HG03175 (cell line): ENCODE data around the gene PTPRM.

ENCODE experiments used
- ATAC-seq: cut with Tn5 transposase; IDR thresholded peaks from one replicate; pipeline ENCODE4 v1.9.1; 2021; ENCODE audit warnings: mild to moderate bottlenecking, moderate library complexity; ENCODE audit not compliant: unreplicated experiment

The PTPRM gene

GRCh38 chr18:7566567-7567473, at the start of gene PTPRM:
Gene PTPRM, plus strand, starts transcription at chr18:7567316. Its CDS starts 503 bp downstream, at chr18:7567819.
- ATAC-seq = peak; percentile 89

DNA sequence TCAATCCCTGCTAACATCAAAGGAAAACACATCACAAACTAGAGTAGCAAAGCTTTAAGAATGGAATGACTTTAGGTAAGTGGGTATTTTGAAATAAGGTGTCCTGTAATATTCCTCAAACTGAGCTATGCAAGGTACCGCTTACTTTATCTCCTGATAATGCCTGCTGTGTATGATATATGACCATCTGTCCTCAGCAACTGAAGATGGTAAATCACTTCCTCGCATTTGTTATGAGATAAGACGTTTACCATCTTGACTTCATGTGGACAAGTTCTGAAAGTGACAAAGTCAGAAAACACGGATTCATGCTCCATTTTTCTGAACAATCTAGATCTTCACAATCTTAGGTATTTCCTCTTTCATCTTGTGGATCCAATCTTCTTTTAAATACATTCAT, 49.3 kb upstream of the PTPRM start:
- no peak for ATAC-seq

- ATAC-seq = no peak
Observed at GRCh38 chr18:7520200-7520785, 46.8 kb upstream of the PTPRM start.

GRCh38 chr18:7521226-7521856, 45.8 kb upstream of the PTPRM start:
- ATAC-seq = no peak

- ATAC-seq = no peak
Observed at GRCh38 chr18:7523772-7524171, 43.3 kb upstream of the PTPRM start.

GRCh38 chr18:7524786-7525185, 42.3 kb upstream of the PTPRM start:
- ATAC-seq = no peak

GRCh38 chr18:7532942-7533341, 34.2 kb upstream of the PTPRM start:
- ATAC-seq = no peak

DNA sequence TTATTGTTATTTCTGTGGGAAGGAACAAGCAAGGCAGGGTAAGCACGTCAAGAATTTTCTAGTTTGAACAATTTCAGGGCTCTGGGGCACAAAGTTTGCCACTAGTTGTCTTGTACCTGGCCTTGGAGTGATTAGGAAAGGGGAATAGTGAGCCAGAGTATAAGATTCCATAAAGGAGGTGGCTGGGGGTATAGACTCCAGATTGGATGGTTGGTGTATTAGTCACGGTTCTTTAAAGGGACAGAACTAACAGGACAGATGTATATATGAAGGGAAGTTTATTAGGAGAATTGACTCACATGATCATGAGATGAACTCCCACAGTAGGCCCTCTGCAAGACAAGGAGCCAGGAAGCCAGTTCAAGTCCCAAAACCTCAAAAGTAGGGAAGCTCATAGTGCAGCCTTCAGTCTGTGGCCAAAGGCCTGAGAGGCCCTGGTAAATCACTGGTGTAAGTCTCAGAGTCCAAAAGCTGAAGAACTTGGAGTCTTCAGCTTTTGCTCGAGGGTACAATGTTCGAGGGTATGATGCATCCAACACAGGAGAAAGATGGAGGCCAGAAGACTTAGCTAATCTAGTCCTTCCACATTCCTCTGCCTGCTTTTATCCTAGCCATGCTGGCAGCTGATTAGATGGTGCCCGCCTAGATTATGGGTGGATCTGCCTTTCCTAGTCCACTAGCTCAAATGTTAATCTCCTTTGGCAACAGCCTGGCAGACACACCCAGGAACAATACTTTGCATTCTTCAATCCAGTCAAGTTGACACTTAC, 31.5 kb upstream of the PTPRM start:
- no peak for ATAC-seq

DNA sequence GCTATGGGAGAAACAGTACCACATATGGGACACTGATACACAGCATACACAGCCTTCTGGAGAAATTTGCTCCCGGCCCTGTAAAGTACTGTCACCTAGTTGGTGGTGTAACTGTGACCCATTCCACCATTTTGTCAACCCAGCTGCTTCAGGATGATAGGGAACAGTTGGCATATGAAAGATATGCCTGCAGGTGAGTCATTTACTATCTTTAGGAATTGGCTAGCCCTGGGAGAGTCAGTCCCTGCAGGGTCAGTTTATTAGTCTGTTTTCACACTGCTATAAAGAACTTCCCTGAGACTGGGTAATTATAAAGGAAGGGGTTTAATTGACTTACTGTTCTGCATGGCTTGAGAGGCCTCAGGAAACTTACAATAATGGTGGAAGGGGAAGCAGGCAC, 30.0 kb upstream of the PTPRM start:
- no peak for ATAC-seq

- ATAC-seq = no peak
Observed at GRCh38 chr18:7541835-7542234, 25.3 kb upstream of the PTPRM start.

- ATAC-seq = no peak
Observed at GRCh38 chr18:7544686-7545085, 22.4 kb upstream of the PTPRM start.

GRCh38 chr18:7545734-7546133, 21.4 kb upstream of the PTPRM start:
- ATAC-seq = no peak

- no peak for ATAC-seq
Observed at GRCh38 chr18:7548221-7548620, 18.9 kb upstream of the PTPRM start.

DNA sequence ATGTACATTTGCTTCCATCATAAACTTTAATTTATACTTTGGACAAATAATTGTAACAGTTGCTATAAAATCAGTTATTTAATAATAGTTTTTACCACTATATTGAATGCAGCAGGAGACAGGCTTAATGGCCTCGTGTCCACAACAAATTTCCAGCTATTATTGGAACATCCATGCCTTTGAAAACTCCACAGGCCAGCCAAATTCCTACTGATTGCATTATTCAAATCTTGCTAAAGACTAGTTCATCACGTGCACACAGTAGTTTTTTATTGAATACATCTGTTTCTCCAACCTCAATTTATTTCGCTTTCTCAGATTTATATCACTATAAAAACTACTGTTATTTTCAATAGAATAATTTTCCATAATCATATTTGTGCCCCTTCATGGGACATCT, 18.4 kb upstream of the PTPRM start:
- no peak for ATAC-seq

DNA sequence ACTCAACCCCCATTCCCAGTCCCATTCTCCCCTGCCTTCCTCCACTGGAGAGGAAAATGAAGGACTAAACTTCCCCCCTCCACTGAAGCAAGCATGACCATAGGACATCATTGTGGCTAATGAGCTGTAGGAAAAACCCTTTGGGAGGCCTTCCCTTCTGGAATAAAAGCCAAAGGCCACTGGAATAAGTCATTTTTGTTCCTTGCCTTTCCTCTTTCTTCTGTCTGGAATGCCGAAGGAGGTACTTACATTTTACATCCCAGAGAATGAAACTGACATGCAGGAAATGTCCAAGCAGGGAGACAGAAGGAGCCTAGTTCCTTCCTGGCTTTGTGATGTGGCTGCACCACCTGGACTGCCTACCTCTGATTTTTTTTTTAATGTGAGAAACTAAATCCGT, 9.1 kb upstream of the PTPRM start:
- ATAC-seq = no peak

DNA sequence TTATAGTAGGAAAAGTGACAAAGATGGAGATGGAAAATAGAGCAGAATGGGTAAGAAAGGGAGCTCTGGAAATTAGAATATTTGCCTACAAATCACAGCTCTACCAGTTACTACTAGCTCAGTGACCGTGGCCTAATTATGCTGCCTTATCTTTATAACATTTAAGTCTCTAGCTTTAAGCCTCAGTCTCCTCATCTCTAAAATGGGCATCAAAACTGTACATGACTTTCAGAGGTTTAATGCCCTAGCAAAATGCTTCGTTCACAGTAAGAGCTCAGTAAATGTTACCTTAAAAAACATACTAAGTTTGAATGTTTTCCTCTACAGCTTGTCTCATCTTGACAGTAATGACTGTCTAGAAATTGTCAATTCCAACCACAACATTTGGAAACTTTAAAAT, 8.3 kb upstream of the PTPRM start:
- no peak for ATAC-seq

- no peak for ATAC-seq
Observed at GRCh38 chr18:7559709-7560319, 7.3 kb upstream of the PTPRM start.

- no peak for ATAC-seq
Observed at GRCh38 chr18:7561909-7562460, 5.1 kb upstream of the PTPRM start.

DNA sequence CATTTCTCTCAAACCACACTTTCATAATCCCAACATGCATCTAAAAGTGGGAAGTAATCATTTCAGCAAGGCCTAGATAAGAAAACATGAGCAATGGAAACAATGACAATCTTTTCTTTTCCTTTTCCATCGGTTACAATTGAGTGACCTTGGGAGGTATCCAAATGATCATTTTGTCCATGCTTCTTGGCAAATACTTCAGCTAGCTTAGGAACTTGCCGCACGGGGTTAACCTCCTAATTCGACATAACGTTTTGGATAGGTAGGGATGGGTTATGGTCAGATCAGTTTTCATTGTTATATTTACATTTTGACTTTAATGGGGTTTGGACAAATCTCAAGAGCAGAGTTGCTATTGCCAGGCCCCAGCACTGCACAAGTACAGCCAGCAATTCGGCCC, 4.6 kb upstream of the PTPRM start:
- no peak for ATAC-seq

- ATAC-seq = no peak
Observed at GRCh38 chr18:7565677-7566076, 1.4 kb upstream of the PTPRM start.

GRCh38 chr18:7566244-7566566, 911 bp upstream of the PTPRM start:
- no peak for ATAC-seq
